ENCODE data around the gene NOS1AP.

GRCh38 chr1:162145966-162146696 is 76.6 kb downstream of the NOS1AP start:
- TF ChIP-seq BHLHE40 (IDR thresholded peaks at IDR 0.05; ENCODE audit: borderline replicate concordance) = no peak
- TF ChIP-seq CTBP1 (IDR thresholded peaks at IDR 0.05; ENCODE audit: borderline replicate concordance) = no peak
- no peak for TF ChIP-seq ELF4 (IDR thresholded peaks at IDR 0.05)
